ENCODE results near the gene ADPRHL1.
"Not testable (repeated sequence)": the region's sequence is repeated elsewhere in the genome, so short reads cannot be mapped to it uniquely, and the experiment has no call there.

Gene ADPRHL1

DNA sequence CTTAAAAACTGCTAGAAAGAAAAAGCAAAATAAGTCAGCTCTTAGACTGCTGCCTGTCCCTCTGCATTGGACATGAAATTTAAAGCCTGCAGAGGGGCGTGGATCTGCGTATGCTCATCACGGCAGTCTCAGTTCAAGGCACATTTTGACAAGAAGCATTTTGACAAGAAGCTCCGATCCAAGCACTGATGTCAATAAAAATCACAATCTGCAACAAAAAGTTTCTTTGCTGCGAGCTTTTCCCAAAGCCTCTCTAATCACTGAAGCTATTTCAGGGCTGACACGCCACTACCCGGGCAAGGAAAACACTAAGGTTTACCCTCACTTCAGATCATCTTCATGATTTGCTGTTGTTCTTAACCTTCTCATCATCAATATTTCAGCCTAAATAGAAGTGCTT is 29.8 kb upstream of the ADPRHL1 start:
- in situ Hi-C loops (cut with HindIII; ENCODE audit: low sequenced_read_pairs): loop anchor here (5.0 kb wide), 1 partner anchor 79 kb away; no protein-coding TSS in a partner anchor

DNA sequence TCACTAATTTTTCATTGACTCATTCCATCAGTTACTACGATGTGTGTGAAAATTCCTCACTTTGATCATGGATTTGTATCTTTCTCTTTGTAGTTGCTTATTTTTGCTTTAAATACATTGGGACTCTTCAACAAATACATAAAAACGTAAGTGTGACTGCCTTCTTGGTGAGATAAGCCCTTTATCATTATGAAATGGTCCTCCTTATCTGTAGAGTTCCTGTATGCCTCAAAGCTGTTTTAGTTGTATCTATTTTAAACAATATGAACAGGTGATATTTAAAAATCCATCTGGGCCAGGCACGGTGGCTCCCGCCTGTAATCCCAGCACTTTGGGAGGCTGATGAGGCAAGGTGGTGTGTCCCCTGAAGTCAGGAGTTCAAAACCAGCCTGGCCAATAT is 25.9 kb upstream of the ADPRHL1 start:
- in situ Hi-C loops (cut with HindIII; ENCODE audit: low sequenced_read_pairs): no loop called here

- in situ Hi-C loops (cut with HindIII; ENCODE audit: low sequenced_read_pairs): no loop called here
Observed at GRCh38 chr13:113477724-113478123, 24.4 kb upstream of the ADPRHL1 start.

GRCh38 chr13:113476811-113477210 is 23.5 kb upstream of the ADPRHL1 start:
- in situ Hi-C loops (cut with HindIII; ENCODE audit: low sequenced_read_pairs): no loop called here

GRCh38 chr13:113475911-113476310 is 22.6 kb upstream of the ADPRHL1 start:
- in situ Hi-C loops (cut with HindIII; ENCODE audit: low sequenced_read_pairs): no loop called here

GRCh38 chr13:113475280-113475679 is 22.0 kb upstream of the ADPRHL1 start:
- in situ Hi-C loops (cut with HindIII; ENCODE audit: low sequenced_read_pairs): no loop called here

DNA sequence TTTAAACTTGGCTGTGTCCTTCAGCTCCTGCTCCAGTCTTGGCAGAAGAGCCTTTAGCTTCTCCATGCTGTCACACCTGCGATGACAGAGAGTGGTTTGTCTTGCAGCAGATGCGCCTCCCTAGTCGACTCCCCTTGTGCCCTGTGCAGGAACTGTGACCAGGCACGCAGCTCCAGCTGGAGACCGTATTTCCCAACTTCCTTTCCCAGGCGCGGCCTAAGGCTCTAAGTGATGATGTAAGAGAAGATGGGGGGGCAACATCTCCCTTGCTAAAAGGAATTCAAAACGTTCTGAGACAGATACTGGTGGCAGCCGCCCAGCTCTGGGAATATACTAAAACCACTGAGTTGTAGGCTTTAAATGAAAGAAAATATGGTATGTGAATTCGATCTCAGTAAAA is 20.9 kb upstream of the ADPRHL1 start:
- in situ Hi-C loops (cut with HindIII; ENCODE audit: low sequenced_read_pairs): no loop called here

- in situ Hi-C loops (cut with HindIII; ENCODE audit: low sequenced_read_pairs): no loop called here
Observed at GRCh38 chr13:113472355-113473025, 19.2 kb upstream of the ADPRHL1 start.

DNA sequence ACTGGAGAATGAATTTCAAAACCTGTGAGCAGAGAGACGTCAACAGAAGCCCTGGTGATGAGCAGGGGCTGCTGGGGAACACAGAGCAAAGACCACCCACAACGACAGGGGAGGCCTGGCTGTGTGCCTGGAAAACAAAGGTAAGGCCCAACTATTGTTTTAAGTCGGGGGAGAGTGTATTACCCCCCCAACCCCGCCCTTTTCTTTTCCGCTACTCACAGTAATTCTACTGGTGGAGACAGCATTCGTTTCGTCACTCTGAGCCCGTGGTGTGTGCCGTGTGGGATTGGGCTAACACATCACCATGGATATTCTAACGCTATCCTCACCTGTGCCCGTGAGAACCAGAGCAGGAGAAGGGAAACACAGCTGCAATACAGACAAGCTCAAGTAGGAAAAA is 18.6 kb upstream of the ADPRHL1 start:
- in situ Hi-C loops (cut with HindIII; ENCODE audit: low sequenced_read_pairs): no loop called here

- in situ Hi-C loops (cut with HindIII; ENCODE audit: low sequenced_read_pairs): not testable (repeated sequence)
Observed at GRCh38 chr13:113470635-113471163, 17.4 kb upstream of the ADPRHL1 start.

GRCh38 chr13:113470073-113470472 is 16.8 kb upstream of the ADPRHL1 start:
- in situ Hi-C loops (cut with HindIII; ENCODE audit: low sequenced_read_pairs): no loop called here

DNA sequence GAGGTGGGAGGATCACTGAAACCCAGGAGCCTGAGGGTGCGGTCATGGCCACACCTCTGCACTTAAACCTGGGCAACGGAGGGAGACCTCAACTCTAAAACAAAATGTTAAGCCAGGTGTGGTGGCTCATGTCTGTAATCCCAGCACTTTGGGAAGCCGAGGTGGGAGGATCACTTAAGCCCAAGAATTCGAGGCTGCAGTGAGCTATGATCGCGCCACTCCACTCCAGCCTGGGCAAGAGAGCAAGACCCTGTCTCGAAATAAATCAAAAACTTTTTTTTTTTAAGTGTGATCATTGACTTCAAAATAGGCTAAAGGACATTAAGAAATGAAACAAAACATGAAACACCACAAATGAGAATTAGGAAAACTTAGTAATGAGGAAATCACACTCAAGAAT is 16.3 kb upstream of the ADPRHL1 start:
- in situ Hi-C loops (cut with HindIII; ENCODE audit: low sequenced_read_pairs): no loop called here

DNA sequence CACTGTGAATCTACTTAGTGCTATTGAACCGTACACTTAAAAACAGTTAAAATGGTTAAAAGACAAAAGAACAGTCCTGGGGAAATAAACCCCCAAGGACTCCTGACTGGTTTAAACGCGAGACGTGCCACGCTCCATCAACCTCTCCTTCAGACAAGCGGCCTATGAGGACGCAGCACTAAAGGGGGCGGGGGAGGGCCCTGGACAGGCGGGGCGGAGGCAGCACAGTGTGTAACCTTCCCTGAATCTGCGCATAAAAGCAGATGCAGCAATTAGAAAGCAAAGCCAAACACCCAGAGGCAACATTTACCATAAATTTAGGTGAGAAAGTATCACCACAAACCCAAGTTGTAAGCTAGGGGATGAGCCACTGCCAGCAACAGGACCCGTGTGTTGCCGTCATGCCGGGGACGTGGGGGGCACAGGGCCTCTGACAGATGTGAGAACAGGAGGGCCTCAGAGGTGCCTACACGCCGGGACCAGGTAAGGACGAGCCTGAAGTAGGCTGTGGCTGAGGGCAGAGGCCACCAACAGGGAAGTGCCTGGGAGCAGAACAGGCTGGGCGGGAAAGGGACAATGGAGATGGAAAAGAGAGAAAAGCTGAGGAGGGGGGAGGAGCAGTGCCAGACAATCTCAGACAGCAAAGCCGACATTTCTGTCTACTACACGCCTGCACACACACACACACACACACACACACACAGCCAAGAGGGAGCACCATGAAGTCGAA is 15.3 kb upstream of the ADPRHL1 start:
- in situ Hi-C loops (cut with HindIII; ENCODE audit: low sequenced_read_pairs): no loop called here

DNA sequence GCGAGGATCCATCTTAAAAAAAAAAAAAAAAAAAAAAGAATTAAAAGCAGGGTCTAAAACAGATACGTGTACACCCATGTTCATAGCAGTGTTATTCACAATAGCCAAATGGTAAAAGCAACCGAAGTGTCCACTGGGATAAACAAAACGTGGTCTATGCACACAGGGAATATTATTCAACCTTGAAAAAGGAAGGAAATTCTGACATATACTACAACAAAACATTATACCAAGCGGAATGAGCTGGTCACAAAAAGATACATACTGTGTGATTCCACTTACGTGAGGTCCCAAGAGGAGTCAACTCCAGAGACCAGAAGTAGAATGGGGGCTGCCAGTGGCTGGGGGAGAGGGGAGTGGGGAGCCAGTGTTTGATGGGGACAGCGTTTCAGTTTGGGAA is 14.7 kb upstream of the ADPRHL1 start:
- in situ Hi-C loops (cut with HindIII; ENCODE audit: low sequenced_read_pairs): no loop called here

GRCh38 chr13:113466383-113466782 is 13.1 kb upstream of the ADPRHL1 start:
- in situ Hi-C loops (cut with HindIII; ENCODE audit: low sequenced_read_pairs): no loop called here

DNA sequence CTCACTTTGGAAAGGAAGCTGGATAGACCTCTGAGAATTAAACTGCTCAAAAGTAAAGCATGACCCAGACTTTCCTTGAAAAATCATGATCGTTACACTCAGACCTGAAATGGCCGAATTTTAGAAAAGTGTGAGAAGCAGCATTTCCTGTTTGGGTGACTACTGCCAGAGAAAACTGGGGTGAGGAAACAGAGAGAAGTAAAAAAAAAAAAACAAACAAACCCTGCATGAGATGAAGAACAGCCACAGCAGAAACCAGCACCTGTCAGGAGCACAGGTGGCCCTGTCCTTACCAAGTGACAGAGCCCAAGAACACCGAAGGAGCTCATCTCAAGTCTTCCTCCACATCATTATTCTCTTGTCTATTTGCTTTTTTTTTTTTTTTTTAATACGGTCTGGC is 12.0 kb upstream of the ADPRHL1 start:
- in situ Hi-C loops (cut with HindIII; ENCODE audit: low sequenced_read_pairs): no loop called here

DNA sequence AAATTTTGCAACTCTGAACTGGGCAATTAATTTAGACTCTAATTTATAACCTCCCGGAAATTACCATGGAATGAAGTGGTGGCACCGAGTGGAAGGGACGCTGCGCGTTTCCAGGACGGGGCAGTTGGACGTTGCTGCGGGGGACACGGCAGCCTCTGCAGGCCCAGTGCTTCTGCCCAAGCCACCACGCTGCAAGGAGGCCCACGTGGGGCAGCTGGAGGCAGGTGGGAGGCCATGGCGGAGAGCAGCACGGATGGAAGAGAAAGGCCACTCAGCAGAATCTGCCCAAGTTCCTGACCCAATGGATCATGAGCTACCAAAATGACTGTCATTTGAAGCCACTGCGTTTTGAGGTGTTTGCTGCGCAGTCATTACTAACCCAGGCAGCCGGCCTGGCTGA is 11.2 kb upstream of the ADPRHL1 start:
- in situ Hi-C loops (cut with HindIII; ENCODE audit: low sequenced_read_pairs): loop anchor here (5.0 kb wide), 2 partner anchors 37 to 72 kb away; no protein-coding TSS in a partner anchor

GRCh38 chr13:113461022-113461751 is 7.9 kb upstream of the ADPRHL1 start:
- in situ Hi-C loops (cut with HindIII; ENCODE audit: low sequenced_read_pairs): loop anchor here (5.0 kb wide), 2 partner anchors 34 to 69 kb away; no protein-coding TSS in a partner anchor

DNA sequence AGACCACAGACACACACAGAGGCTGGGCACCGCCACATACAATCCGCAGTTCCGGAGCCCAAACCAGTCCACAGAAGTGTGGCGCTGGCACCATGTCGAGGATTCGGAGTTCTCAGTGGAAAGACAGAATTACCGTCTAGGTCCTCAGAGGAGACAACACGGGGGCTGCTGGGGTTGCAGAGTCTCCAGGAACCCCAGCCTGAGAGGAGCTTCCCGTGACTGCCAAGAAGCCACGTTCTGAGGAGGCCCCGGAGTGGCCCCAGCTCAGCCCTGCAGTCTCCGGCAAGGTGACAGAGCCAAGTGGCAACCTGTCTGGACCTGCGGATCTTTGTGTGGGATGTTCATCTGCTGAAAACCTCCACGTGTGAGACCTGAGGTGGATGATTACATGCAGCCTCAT is 7.3 kb upstream of the ADPRHL1 start:
- in situ Hi-C loops (cut with HindIII; ENCODE audit: low sequenced_read_pairs): loop anchor here (5.0 kb wide), 2 partner anchors 33 to 68 kb away; no protein-coding TSS in a partner anchor

- in situ Hi-C loops (cut with HindIII; ENCODE audit: low sequenced_read_pairs): loop anchor here (5.0 kb wide), 2 partner anchors 33 to 68 kb away; no protein-coding TSS in a partner anchor
Observed at GRCh38 chr13:113460064-113460555, 6.8 kb upstream of the ADPRHL1 start.

Data from endothelial cell of hepatic sinusoid (primary cell).